Measurements from ENCODE around the gene HELZ.

The HELZ gene

DNA sequence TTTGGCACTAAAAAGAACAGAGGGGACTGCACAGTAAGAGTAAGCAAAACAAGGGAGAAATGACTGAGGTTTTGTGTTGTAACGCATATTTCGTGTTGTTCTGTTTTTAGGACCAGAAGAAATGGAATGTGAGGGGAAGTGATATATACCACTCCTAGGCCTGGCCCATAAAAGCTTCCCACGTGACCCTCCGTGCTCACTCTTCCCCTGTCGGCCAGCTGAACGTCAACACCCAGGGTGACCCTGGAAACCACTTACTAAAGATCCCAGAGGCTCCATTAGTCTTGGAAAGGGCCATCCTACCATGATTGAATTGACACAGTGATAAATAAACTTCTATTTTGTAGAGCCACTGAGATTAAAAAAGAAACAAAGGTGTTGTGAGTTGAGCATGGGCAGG lies 79.8 kb downstream of the HELZ start:
- TF ChIP-seq ZNF791 (tag by site-specific recombination; IDR thresholded peaks at IDR 0.05) (no peak), BCL11A (tag by site-specific recombination; IDR thresholded peaks at IDR 0.05; ENCODE audit: low read depth) (no peak), ZNF184 (tag by site-specific recombination; IDR thresholded peaks at IDR 0.05) (no peak), ZNF585B (tag by site-specific recombination; IDR thresholded peaks at IDR 0.05) (no peak), ZEB2 (tag by site-specific recombination; IDR thresholded peaks at IDR 0.05) (no peak), ZNF394 (tag by site-specific recombination; IDR thresholded peaks at IDR 0.05; ENCODE audit: borderline replicate concordance) (no peak), ZNF16 (tag by site-specific recombination; IDR thresholded peaks at IDR 0.05; ENCODE audit: low read depth) (no peak), ZNF658 (tag by site-specific recombination; IDR thresholded peaks at IDR 0.05) (no peak), ZNF776 (tag by site-specific recombination; IDR thresholded peaks at IDR 0.05; ENCODE audit: borderline replicate concordance) (no peak), SETDB1 (IDR thresholded peaks at IDR 0.05; ENCODE audit: insufficient read length, low read length) (no peak), MYNN (tag by site-specific recombination; IDR thresholded peaks at IDR 0.05; ENCODE audit: borderline replicate concordance) (no peak), OSR2 (tag by site-specific recombination; IDR thresholded peaks at IDR 0.05) (no peak), GLI4 (tag by site-specific recombination; IDR thresholded peaks at IDR 0.05) (no peak), ZNF366 (tag by site-specific recombination; conservative IDR thresholded peaks at IDR 0.05) (no peak), ZNF138 (tag by site-specific recombination; IDR thresholded peaks at IDR 0.05; ENCODE audit: borderline replicate concordance) (no peak), ZNF629 (tag by site-specific recombination; IDR thresholded peaks at IDR 0.05) (no peak), ZNF155 (tag by site-specific recombination; IDR thresholded peaks at IDR 0.05) (no peak)
- TF ChIP-seq, protein P1, sequence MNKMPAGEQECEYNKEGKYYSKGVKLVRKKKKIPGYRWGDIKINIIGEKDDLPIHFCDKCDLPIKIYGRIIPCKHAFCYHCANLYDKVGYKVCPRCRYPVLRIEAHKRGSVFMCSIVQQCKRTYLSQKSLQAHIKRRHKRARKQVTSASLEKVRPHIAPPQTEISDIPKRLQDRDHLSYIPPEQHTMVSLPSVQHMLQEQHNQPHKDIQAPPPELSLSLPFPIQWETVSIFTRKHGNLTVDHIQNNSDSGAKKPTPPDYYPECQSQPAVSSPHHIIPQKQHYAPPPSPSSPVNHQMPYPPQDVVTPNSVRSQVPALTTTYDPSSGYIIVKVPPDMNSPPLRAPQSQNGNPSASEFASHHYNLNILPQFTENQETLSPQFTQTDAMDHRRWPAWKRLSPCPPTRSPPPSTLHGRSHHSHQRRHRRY (tag by site-specific recombination; IDR thresholded peaks at IDR 0.05), result no peak
- TF ChIP-seq, protein P2, sequence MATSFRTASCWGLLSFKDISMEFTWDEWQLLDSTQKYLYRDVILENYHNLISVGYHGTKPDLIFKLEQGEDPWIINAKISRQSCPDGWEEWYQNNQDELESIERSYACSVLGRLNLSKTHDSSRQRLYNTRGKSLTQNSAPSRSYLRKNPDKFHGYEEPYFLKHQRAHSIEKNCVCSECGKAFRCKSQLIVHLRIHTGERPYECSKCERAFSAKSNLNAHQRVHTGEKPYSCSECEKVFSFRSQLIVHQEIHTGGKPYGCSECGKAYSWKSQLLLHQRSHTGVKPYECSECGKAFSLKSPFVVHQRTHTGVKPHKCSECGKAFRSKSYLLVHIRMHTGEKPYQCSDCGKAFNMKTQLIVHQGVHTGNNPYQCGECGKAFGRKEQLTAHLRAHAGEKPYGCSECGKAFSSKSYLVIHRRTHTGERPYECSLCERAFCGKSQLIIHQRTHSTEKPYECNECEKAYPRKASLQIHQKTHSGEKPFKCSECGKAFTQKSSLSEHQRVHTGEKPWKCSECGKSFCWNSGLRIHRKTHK (tag by site-specific recombination; IDR thresholded peaks at IDR 0.05), result no peak
- TF ChIP-seq, protein P3, sequence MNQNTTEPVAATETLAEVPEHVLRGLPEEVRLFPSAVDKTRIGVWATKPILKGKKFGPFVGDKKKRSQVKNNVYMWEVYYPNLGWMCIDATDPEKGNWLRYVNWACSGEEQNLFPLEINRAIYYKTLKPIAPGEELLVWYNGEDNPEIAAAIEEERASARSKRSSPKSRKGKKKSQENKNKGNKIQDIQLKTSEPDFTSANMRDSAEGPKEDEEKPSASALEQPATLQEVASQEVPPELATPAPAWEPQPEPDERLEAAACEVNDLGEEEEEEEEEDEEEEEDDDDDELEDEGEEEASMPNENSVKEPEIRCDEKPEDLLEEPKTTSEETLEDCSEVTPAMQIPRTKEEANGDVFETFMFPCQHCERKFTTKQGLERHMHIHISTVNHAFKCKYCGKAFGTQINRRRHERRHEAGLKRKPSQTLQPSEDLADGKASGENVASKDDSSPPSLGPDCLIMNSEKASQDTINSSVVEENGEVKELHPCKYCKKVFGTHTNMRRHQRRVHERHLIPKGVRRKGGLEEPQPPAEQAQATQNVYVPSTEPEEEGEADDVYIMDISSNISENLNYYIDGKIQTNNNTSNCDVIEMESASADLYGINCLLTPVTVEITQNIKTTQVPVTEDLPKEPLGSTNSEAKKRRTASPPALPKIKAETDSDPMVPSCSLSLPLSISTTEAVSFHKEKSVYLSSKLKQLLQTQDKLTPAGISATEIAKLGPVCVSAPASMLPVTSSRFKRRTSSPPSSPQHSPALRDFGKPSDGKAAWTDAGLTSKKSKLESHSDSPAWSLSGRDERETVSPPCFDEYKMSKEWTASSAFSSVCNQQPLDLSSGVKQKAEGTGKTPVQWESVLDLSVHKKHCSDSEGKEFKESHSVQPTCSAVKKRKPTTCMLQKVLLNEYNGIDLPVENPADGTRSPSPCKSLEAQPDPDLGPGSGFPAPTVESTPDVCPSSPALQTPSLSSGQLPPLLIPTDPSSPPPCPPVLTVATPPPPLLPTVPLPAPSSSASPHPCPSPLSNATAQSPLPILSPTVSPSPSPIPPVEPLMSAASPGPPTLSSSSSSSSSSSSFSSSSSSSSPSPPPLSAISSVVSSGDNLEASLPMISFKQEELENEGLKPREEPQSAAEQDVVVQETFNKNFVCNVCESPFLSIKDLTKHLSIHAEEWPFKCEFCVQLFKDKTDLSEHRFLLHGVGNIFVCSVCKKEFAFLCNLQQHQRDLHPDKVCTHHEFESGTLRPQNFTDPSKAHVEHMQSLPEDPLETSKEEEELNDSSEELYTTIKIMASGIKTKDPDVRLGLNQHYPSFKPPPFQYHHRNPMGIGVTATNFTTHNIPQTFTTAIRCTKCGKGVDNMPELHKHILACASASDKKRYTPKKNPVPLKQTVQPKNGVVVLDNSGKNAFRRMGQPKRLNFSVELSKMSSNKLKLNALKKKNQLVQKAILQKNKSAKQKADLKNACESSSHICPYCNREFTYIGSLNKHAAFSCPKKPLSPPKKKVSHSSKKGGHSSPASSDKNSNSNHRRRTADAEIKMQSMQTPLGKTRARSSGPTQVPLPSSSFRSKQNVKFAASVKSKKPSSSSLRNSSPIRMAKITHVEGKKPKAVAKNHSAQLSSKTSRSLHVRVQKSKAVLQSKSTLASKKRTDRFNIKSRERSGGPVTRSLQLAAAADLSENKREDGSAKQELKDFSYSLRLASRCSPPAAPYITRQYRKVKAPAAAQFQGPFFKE (tag by site-specific recombination; IDR thresholded peaks at IDR 0.05; ENCODE audit: borderline replicate concordance), result no peak
- ChIA-PET CTCF (interaction anchor here (0.6 to 1.4 kb wide), 3 partner anchors 9 to 172 kb away, joined by 3 read pairs; no protein-coding TSS in a partner anchor), POLR2A (interaction anchor here (0.6 kb wide), 1 partner anchor 31 kb away, joined by 4 read pairs; no protein-coding TSS in a partner anchor)
- H3K4me3 ChIP-seq (ENCODE audit: low read depth, low read length), result no peak overlapping the region
- H3K4me1 ChIP-seq (ENCODE audit: control insufficient read depth, insufficient read depth, low read length), result no peaks in the 10 kb centered on the region
- H3K9me3 ChIP-seq (ENCODE audit: control insufficient read depth, insufficient read depth, low read depth, low read length), result no peaks in the 10 kb centered on the region
- H3K27ac ChIP-seq (ENCODE audit: extremely low read depth, low read depth, low read length), result no peak overlapping the region
- peaks cover 57 to 71% of the 10 kb centered on the region in 2 experiments for H3K36me3 ChIP-seq (ENCODE audit: control insufficient read depth in 2 of 2, insufficient read depth in 1 of 2, low read length in 2 of 2)
